GM12878 (cell line): Measurements from ENCODE around the gene SFSWAP.

Experiments
- EZH2 ChIP-seq: IDR thresholded peaks from 2 replicates; pipeline ENCODE4 v1.6.1; 2012; ENCODE audit warnings: low read depth, mild to moderate bottlenecking, control low read depth, inconsistent platforms, low read length, borderline replicate concordance; ENCODE audit not compliant: control insufficient read depth
- POLR2AphosphoS5 ChIP-seq: IDR thresholded peaks from 2 replicates; pipeline ENCODE4 v1.6.1; 2011; ENCODE audit warnings: mild to moderate bottlenecking, low read length, inconsistent platforms
- SP1 ChIP-seq: IDR thresholded peaks from one replicate; pipeline ENCODE4 v1.6.1; 2011; ENCODE audit warnings: low read depth, low read length
- TAF1 ChIP-seq: IDR thresholded peaks from 2 replicates; pipeline ENCODE4 v1.6.1; 2011; ENCODE audit warnings: mild to moderate bottlenecking, low read depth, low read length, borderline replicate concordance
- TBL1XR1 ChIP-seq: IDR thresholded peaks from 2 replicates; pipeline ENCODE4 v1.6.1; 2012; ENCODE audit warnings: low read depth, low read length, improper control_type of control experiment
- YY1 ChIP-seq: IDR thresholded peaks from 2 replicates; pipeline ENCODE4 v1.6.1; 2011; ENCODE audit warnings: low read depth, mild to moderate bottlenecking, low read length
- TF ChIP-seq, protein P1 (sequence below): fragments of 450-650 bp; formaldehyde crosslinking; IDR thresholded peaks from 2 replicates; pipeline ENCODE4 v1.4.0; 2022; ENCODE audit warnings: mild to moderate bottlenecking, moderate library complexity
- TF ChIP-seq, protein P2 (sequence below), 3 experiments: IDR thresholded peaks in 2 of 3; conservative IDR thresholded peaks in 1 of 3; 2 replicates each; pipeline ENCODE4 v1.5.1; 2011; ENCODE audit warnings: low read depth in 3 of 3, low read length in 3 of 3, mild to moderate bottlenecking in 3 of 3, control low read depth in 2 of 3, moderate library complexity in 2 of 3, inconsistent platforms in 1 of 3, mixed read lengths in 1 of 3; ENCODE audit not compliant: control insufficient read depth in 2 of 3, insufficient read depth in 1 of 3; ENCODE audit errors: extremely low read depth in 1 of 3

- TF ChIP-seq YY1 (no peak), TBL1XR1 (no peak), SP1 (no peak), TAF1 (no peak), POLR2AphosphoS5 (no peak), EZH2 (no peak)
- TF ChIP-seq, protein P1, sequence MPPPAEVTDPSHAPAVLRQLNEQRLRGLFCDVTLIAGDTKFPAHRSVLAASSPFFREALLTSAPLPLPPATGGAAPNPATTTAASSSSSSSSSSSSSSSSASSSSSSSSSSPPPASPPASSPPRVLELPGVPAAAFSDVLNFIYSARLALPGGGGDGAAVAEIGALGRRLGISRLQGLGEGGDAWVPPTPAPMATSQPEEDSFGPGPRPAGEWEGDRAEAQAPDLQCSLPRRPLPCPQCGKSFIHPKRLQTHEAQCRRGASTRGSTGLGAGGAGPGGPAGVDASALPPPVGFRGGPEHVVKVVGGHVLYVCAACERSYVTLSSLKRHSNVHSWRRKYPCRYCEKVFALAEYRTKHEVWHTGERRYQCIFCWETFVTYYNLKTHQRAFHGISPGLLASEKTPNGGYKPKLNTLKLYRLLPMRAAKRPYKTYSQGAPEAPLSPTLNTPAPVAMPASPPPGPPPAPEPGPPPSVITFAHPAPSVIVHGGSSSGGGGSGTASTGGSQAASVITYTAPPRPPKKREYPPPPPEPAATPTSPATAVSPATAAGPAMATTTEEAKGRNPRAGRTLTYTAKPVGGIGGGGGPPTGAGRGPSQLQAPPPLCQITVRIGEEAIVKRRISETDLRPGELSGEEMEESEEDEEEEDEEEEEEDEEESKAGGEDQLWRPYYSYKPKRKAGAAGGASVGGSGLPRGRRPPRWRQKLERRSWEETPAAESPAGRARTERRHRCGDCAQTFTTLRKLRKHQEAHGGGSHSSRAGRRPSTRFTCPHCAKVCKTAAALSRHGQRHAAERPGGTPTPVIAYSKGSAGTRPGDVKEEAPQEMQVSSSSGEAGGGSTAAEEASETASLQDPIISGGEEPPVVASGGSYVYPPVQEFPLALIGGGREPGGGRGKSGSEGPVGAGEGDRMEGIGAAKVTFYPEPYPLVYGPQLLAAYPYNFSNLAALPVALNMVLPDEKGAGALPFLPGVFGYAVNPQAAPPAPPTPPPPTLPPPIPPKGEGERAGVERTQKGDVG (CRISPR knock-in tag): no peak
- TF ChIP-seq, protein P2, sequence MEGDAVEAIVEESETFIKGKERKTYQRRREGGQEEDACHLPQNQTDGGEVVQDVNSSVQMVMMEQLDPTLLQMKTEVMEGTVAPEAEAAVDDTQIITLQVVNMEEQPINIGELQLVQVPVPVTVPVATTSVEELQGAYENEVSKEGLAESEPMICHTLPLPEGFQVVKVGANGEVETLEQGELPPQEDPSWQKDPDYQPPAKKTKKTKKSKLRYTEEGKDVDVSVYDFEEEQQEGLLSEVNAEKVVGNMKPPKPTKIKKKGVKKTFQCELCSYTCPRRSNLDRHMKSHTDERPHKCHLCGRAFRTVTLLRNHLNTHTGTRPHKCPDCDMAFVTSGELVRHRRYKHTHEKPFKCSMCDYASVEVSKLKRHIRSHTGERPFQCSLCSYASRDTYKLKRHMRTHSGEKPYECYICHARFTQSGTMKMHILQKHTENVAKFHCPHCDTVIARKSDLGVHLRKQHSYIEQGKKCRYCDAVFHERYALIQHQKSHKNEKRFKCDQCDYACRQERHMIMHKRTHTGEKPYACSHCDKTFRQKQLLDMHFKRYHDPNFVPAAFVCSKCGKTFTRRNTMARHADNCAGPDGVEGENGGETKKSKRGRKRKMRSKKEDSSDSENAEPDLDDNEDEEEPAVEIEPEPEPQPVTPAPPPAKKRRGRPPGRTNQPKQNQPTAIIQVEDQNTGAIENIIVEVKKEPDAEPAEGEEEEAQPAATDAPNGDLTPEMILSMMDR (IDR thresholded peaks at IDR 0.05 in 2 of 3, conservative IDR thresholded peaks at IDR 0.05 in 1 of 3; ENCODE audit: control insufficient read depth in 2 of 3, extremely low read depth in 1 of 3, insufficient read depth in 1 of 3, low read depth in 3 of 3, low read length in 3 of 3): no peak
Measured at GRCh38 chr12:131843527-131843926, 132.6 kb downstream of the SFSWAP start.
